ENCODE data around the gene ADAMTS2. TPM values are rescaled to one million over a fixed set of nuclear protein-coding genes. Genes with fewer than 3 reads are reported as not detected.
A peak's percentile ranks its signal among the peaks of the same experiment; 100 is the strongest.

The ADAMTS2 gene
- total and polyA plus RNA-seq, 3 donors from 2014 or later: 10.9 to 19.8 (median 13.6) TPM

DNA sequence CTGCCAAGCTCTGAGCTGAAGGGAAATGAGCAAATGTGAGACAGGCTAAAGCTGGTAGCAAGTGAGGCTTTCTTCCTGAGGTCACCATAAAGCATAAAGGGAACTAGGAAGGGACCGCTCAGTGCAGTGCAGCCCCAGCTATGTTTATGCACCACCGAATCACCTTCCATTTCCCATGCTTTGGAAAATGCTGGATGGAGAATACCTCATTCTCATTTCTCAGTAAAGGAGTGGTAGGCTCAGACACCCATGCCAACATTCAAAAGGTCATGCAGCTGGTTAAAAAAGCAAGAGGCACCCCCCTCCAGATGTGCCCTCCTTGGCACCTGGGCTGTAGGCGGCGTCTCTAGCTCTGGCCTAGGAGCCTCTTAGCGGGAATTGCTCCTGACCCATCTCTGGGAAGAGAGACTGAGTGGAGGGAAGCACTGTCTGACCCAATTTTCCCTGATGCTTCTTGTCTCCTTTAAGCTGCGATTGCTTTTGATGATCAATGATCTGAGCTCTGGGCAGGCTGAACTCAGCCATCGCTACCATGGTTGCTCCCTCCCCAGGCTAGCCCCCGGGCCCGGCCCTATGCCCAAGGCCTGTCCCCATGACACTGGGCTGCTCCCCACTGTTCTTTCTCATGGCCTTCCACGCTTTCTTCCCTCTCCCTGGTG lies 226.4 kb downstream of the ADAMTS2 start:
- no peaks in the 10 kb centered on the region for H3K4me1 ChIP-seq
- H3K9me3 ChIP-seq: no peaks in the 10 kb centered on the region
- no peaks in the 10 kb centered on the region for H3K27me3 ChIP-seq
- 95 to 97% methylated on average over 10 of the region's 10 CpGs for WGBS, 2 donors
- intact Hi-C loops (cut with DNase I; ENCODE audit: low total_unique reads): no loop called here
- H3K36me3 ChIP-seq (ENCODE audit: low read depth, missing control alignments): no peaks in the 10 kb centered on the region
- H3K4me3 ChIP-seq: no peak overlapping the region
- no peak overlapping the region for H3K27ac ChIP-seq
- TF ChIP-seq POLR2A (IDR thresholded peaks at IDR 0.05): no peak
- TF ChIP-seq, protein P1, sequence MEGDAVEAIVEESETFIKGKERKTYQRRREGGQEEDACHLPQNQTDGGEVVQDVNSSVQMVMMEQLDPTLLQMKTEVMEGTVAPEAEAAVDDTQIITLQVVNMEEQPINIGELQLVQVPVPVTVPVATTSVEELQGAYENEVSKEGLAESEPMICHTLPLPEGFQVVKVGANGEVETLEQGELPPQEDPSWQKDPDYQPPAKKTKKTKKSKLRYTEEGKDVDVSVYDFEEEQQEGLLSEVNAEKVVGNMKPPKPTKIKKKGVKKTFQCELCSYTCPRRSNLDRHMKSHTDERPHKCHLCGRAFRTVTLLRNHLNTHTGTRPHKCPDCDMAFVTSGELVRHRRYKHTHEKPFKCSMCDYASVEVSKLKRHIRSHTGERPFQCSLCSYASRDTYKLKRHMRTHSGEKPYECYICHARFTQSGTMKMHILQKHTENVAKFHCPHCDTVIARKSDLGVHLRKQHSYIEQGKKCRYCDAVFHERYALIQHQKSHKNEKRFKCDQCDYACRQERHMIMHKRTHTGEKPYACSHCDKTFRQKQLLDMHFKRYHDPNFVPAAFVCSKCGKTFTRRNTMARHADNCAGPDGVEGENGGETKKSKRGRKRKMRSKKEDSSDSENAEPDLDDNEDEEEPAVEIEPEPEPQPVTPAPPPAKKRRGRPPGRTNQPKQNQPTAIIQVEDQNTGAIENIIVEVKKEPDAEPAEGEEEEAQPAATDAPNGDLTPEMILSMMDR (IDR thresholded peaks at IDR 0.05): no peak
- DNase-seq: peak; percentile 2

GRCh38 chr5:179118338-179118737 lies 226.9 kb downstream of the ADAMTS2 start:
- no peak overlapping the region for H3K27ac ChIP-seq
- no peak overlapping the region for H3K4me3 ChIP-seq
- WGBS, 2 donors: 86 to 92% methylated on average over 4 of the region's 4 CpGs
- H3K36me3 ChIP-seq (ENCODE audit: low read depth, missing control alignments): no peaks in the 10 kb centered on the region
- no peak for DNase-seq
- H3K4me1 ChIP-seq: no peaks in the 10 kb centered on the region
- no peaks in the 10 kb centered on the region for H3K9me3 ChIP-seq
- intact Hi-C loops (cut with DNase I; ENCODE audit: low total_unique reads): no loop called here
- TF ChIP-seq, protein P1 (IDR thresholded peaks at IDR 0.05): no peak
- TF ChIP-seq POLR2A (IDR thresholded peaks at IDR 0.05): no peak
- H3K27me3 ChIP-seq: no peaks in the 10 kb centered on the region

GRCh38 chr5:179115845-179116524 lies 229.3 kb downstream of the ADAMTS2 start:
- no peaks in the 10 kb centered on the region for H3K27me3 ChIP-seq
- no peaks in the 10 kb centered on the region for H3K36me3 ChIP-seq (ENCODE audit: low read depth, missing control alignments)
- DNase-seq: peak; percentile 10
- no peak overlapping the region for H3K27ac ChIP-seq
- no peaks in the 10 kb centered on the region for H3K4me1 ChIP-seq
- WGBS, 2 donors: 88 to 91% methylated on average over 9 of the region's 9 CpGs
- TF ChIP-seq, protein P1 (IDR thresholded peaks at IDR 0.05): no peak
- no peak for TF ChIP-seq POLR2A (IDR thresholded peaks at IDR 0.05)
- intact Hi-C loops (cut with DNase I; ENCODE audit: low total_unique reads): no loop called here
- H3K4me3 ChIP-seq: no peak overlapping the region
- no peaks in the 10 kb centered on the region for H3K9me3 ChIP-seq

DNA sequence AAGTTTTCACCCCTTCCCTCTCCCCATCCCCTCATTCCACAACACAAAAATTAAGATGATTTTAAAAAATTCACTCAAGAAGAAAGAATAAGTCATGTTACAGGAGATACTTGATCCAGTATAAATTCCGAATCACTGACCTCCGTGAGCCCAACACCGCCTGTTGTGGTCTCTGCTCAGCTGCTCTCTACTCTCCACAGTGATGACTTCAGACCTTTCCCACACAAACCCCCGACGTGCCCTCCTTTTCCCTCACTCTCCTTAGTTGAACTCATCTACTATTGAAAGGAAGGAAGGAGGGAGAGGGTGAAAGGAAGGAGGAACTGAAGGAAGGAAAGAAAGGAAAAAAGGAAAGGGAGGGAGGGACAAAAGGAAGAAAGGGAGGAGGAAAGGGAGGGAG lies 230.0 kb downstream of the ADAMTS2 start:
- H3K9me3 ChIP-seq: no peaks in the 10 kb centered on the region
- H3K36me3 ChIP-seq (ENCODE audit: low read depth, missing control alignments): no peaks in the 10 kb centered on the region

More for the DNA sequence above, 230.0 kb downstream of the ADAMTS2 start:
- Histone ChIP-seq H3K27me3 (no peaks in the 10 kb centered on the region), H3K4me3 (no peak overlapping the region), H3K27ac (no peak overlapping the region), H3K4me1 (no peaks in the 10 kb centered on the region)
- TF ChIP-seq, protein P1 (IDR thresholded peaks at IDR 0.05): no peak
- no peak for TF ChIP-seq POLR2A (IDR thresholded peaks at IDR 0.05)
- 86 to 90% methylated on average over 5 of the region's 5 CpGs for WGBS, 2 donors
- no peak for DNase-seq
- intact Hi-C loops (cut with DNase I; ENCODE audit: low total_unique reads): no loop called here
